Stomach (tissue), 4 donors: ENCODE measurements around the gene SHFL.

Experiments
- EP300 ChIP-seq: sonication (generic); formaldehyde crosslinking; IDR thresholded peaks from one replicate; pipeline ENCODE4 v1.6.1; 2017; ENCODE audit warnings: antibody characterized with exemption
- POLR2A ChIP-seq, 4 donors: fragments of 450-650 bp; IDR thresholded peaks; one replicate each; pipeline ENCODE4 v1.6.1; 2016; ENCODE audit warnings: antibody characterized with exemption in 4 of 4, control low read depth in 2 of 4, mild to moderate bottlenecking in 1 of 4, moderate library complexity in 1 of 4

GRCh38 chr19:10135551-10136334, 49.6 kb downstream of the SHFL start:
- no peak for TF ChIP-seq EP300
- TF ChIP-seq POLR2A (IDR thresholded peaks at IDR 0.05), result no peak
